ENCODE measurements around the gene MYADML2. TPM values are rescaled to one million over a fixed set of nuclear protein-coding genes. Genes with fewer than 3 reads are reported as not detected.

MYADML2 gene
- total and polyA plus RNA-seq, 7 experiments from 2014 or later, result not detected

DNA sequence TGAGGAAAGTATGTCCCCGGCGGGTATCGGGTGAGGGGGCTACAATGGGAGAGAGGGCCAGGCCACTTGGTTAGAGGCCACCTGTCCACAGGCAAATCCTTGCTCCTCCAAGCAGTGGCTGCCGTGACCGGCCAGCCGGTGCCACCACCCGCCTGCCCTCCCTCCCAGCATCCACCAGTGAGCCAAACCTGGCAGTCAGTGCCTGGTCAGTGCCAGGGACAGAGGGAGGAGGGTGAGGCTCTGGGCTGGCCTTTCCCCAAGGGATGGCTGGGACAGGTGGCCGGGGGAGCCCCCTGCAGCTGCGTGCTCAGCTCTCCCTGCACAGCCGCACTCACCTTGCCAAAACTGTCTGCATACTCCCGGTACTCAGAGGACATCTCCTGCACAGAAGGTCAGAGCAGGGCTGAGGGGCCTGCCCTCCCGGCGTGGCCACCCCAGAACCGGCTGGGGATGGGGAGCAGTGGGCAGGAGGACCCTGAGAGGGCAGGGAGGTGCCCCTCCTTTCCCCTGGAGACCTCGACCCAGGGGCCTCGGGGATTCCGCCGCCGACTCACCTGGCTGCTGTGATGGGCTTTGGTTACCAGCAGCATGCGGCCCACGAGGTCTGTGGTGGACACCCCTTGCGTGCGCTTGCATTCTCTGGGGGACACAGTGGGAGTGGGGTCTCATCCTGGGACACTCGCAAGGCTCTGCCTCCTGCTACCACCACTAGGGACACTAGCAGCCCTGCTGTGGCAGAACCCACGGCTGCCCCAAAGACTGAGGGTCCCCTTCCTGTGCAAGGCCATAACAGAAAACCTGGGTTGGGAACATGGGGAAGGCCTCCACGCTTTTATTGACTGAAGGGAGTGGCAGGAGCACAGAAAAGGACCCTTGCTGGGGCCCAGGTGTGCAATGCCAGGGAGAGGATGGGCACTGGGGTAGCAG lies 39.6 kb downstream of the MYADML2 start:
- H3K9me3 ChIP-seq (ENCODE audit: control insufficient read depth in 2 of 3, low read length in 3 of 3), result no peaks in the 10 kb centered on the region
- H3K4me1 ChIP-seq (ENCODE audit: control insufficient read depth in 2 of 2, insufficient read depth in 2 of 2, low read length in 2 of 2), result peaks cover 7 to 8% of the 10 kb centered on the region in 2 donors
- ChIA-PET POLR2A (no interaction called here), CTCF (no interaction called here)
- H3K36me3 ChIP-seq (ENCODE audit: control insufficient read depth in 2 of 3, insufficient read depth in 3 of 3, low read length in 3 of 3), result peaks cover 0 to 54% (median 0%) of the 10 kb centered on the region in 3 experiments
- ATAC-seq, result no peak
- H3K4me3 ChIP-seq (ENCODE audit: low read length), result no peak overlapping the region
- H3K27me3 ChIP-seq (ENCODE audit: control insufficient read depth in 2 of 2, insufficient read depth in 2 of 2, low read length in 2 of 2), result no peaks in the 10 kb centered on the region
- Mint-ChIP-seq H3K36me3 (no peaks in the 10 kb centered on the region), H3K4me3 (no peak overlapping the region), H3K4me1 (peaks cover 0 to 19% (median 0%) of the 10 kb centered on the region in 7 donors), H3K27me3 (no peaks in the 10 kb centered on the region), H3K9me3 (no peaks in the 10 kb centered on the region), H3K27ac (no peak overlapping the region)
- H3K27ac ChIP-seq (ENCODE audit: low read depth, low read length), result no peak overlapping the region
- intact Hi-C loops (cut with micrococcal nuclease), result no loop called here
- no peak for DNase-seq

DNA sequence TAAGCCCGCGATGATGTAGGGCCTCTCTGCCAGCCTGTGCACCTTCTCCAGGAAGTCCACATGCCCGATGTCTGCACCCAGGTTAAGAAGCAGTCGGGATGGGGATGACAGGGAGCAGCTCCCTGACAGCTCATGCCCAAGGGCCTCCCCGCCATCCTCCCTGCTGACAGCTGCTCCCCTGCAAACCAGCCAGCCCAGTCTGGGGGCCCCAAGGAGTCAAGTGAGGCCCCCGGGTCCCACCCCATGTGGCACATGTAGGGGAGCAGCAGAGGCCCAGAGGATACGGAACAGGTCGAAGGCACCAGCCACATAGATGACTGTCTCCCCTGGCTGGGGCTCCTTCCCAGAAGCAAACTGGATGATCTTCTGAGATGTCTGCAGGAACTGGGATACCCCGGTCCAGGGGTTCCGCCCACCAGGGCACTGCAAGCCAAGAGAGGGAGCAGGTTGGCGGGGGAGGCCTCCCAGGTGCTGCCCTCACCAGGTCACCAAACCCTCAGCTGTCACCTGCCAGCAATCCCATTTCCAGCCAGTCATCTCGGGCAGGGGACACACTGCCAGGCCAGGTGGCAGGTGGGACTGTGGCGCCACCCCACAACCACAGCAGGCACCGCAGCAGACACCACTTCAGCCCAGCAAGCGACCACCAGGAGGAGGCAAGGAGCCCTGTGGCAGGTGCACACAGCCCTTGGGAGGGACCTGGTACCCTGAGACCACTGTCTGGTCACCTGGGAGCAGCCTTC lies 40.4 kb downstream of the MYADML2 start:
- Mint-ChIP-seq H3K4me1 (peaks cover 0 to 12% (median 0%) of the 10 kb centered on the region in 7 donors), H3K27ac (no peak overlapping the region), H3K36me3 (no peaks in the 10 kb centered on the region), H3K4me3 (no peak overlapping the region), H3K9me3 (no peaks in the 10 kb centered on the region), H3K27me3 (no peaks in the 10 kb centered on the region)
- Histone ChIP-seq H3K27me3 (ENCODE audit: control insufficient read depth in 2 of 2, insufficient read depth in 2 of 2, low read length in 2 of 2) (peaks cover 0 to under 1% of the 10 kb centered on the region in 2 donors), H3K36me3 (ENCODE audit: control insufficient read depth in 2 of 3, insufficient read depth in 3 of 3, low read length in 3 of 3) (peaks cover 0 to 47% (median 0%) of the 10 kb centered on the region in 3 experiments), H3K4me3 (ENCODE audit: low read length) (no peak overlapping the region), H3K4me1 (ENCODE audit: control insufficient read depth in 2 of 2, insufficient read depth in 2 of 2, low read length in 2 of 2) (peaks cover 7 to 8% of the 10 kb centered on the region in 2 donors), H3K27ac (ENCODE audit: low read depth, low read length) (no peak overlapping the region), H3K9me3 (ENCODE audit: control insufficient read depth in 2 of 3, low read length in 3 of 3) (no peaks in the 10 kb centered on the region)
- intact Hi-C loops (cut with micrococcal nuclease), result no loop called here
- no peak for ATAC-seq
- ChIA-PET POLR2A (interaction anchor here (1.0 to 1.6 kb wide), 2 partner anchors 13 to 20 kb away, joined by 3 read pairs; no protein-coding TSS in a partner anchor), CTCF (no interaction called here)
- DNase-seq, result no peak

DNA sequence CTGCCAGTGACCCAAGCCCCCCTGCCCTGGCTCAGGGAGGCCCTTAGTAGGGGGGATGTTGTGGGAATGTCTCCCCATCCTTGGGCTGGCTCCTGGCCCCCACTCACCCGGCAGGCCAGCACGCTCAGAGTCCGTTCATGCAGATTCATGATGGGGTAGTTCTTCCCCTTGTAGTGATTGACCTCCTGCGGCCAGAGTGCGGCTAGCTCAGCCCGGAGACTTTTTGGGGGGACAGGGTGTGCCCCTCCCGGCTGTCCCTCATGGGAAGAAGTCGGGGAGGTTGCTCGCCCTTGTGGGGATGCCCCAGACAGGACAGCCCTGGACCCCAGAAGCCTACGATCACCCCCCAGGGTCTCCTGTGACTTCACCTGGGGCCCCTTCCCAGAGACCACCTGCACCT lies 41.0 kb downstream of the MYADML2 start:
- Histone ChIP-seq H3K36me3 (ENCODE audit: control insufficient read depth in 2 of 3, insufficient read depth in 3 of 3, low read length in 3 of 3) (peaks cover 0 to 47% (median 0%) of the 10 kb centered on the region in 3 experiments), H3K27ac (ENCODE audit: low read depth, low read length) (no peak overlapping the region), H3K4me3 (ENCODE audit: low read length) (no peak overlapping the region), H3K27me3 (ENCODE audit: control insufficient read depth in 2 of 2, insufficient read depth in 2 of 2, low read length in 2 of 2) (peaks cover 0 to 4% of the 10 kb centered on the region in 2 donors), H3K4me1 (ENCODE audit: control insufficient read depth in 2 of 2, insufficient read depth in 2 of 2, low read length in 2 of 2) (peaks cover 7 to 8% of the 10 kb centered on the region in 2 donors), H3K9me3 (ENCODE audit: control insufficient read depth in 2 of 3, low read length in 3 of 3) (no peaks in the 10 kb centered on the region)
- POLR2A ChIA-PET, result interaction anchor here (1.0 to 1.6 kb wide), 2 partner anchors 13 to 20 kb away, joined by 3 read pairs; no protein-coding TSS in a partner anchor
- ATAC-seq (no peak), DNase-seq (no peak)
- CTCF ChIA-PET, result no interaction called here
- Mint-ChIP-seq H3K4me3 (no peak overlapping the region), H3K9me3 (no peaks in the 10 kb centered on the region), H3K27ac (no peak overlapping the region), H3K27me3 (peaks cover 4 to 5% (median 5%) of the 10 kb centered on the region in 5 donors), H3K36me3 (peaks cover 0 to 4% (median 3%) of the 10 kb centered on the region in 5 donors), H3K4me1 (peaks cover 0 to 17% (median 4%) of the 10 kb centered on the region in 7 donors)
- intact Hi-C loops (cut with micrococcal nuclease), result no loop called here

DNA sequence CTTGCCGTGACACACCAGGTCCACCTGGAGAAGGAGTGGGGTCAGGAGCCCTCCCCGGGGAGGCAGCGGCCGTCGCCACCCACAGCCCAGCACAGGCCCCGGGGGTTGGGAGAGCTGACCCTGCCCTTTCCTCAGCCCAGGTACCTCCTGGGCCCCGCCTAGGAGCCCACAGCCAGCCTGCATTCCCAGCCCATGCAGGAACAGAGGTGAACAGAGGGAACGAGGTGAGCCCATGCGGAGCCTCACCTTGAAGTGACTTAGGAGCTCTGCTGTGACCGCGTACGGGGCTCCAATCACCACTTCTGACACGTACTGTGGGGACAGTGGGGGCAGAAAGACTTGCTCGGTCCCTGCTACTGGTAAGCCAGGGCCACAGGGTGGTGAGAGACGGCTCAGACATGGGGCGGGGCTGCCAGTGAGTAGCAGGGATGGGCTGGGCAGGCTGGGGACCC lies 41.6 kb downstream of the MYADML2 start:
- DNase-seq, result no peak
- peaks cover 8 to 10% (median 8%) of the 10 kb centered on the region in 5 donors for H3K27me3 Mint-ChIP-seq
- ChIA-PET POLR2A (interaction anchor here (1.0 to 1.6 kb wide), 2 partner anchors 14 to 21 kb away, joined by 3 read pairs; no protein-coding TSS in a partner anchor), CTCF (no interaction called here)
- Histone ChIP-seq H3K27ac (ENCODE audit: low read depth, low read length) (no peak overlapping the region), H3K36me3 (ENCODE audit: control insufficient read depth in 2 of 3, insufficient read depth in 3 of 3, low read length in 3 of 3) (peaks cover 0 to 49% (median 0%) of the 10 kb centered on the region in 3 experiments), H3K4me3 (ENCODE audit: low read length) (no peak overlapping the region), H3K27me3 (ENCODE audit: control insufficient read depth in 2 of 2, insufficient read depth in 2 of 2, low read length in 2 of 2) (peaks cover 0 to 4% of the 10 kb centered on the region in 2 donors), H3K9me3 (ENCODE audit: control insufficient read depth in 2 of 3, low read length in 3 of 3) (no peaks in the 10 kb centered on the region), H3K4me1 (ENCODE audit: control insufficient read depth in 2 of 2, insufficient read depth in 2 of 2, low read length in 2 of 2) (peaks cover 4 to 6% of the 10 kb centered on the region in 2 donors)
- H3K36me3 Mint-ChIP-seq, result peaks cover 0 to 7% (median 6%) of the 10 kb centered on the region in 5 donors
- peaks cover 0 to 20% (median 8%) of the 10 kb centered on the region in 7 donors for H3K4me1 Mint-ChIP-seq
- H3K4me3 Mint-ChIP-seq, result no peak overlapping the region
- intact Hi-C loops (cut with micrococcal nuclease), result no loop called here
- no peak overlapping the region for H3K27ac Mint-ChIP-seq
- ATAC-seq, result no peak
- no peaks in the 10 kb centered on the region for H3K9me3 Mint-ChIP-seq

DNA sequence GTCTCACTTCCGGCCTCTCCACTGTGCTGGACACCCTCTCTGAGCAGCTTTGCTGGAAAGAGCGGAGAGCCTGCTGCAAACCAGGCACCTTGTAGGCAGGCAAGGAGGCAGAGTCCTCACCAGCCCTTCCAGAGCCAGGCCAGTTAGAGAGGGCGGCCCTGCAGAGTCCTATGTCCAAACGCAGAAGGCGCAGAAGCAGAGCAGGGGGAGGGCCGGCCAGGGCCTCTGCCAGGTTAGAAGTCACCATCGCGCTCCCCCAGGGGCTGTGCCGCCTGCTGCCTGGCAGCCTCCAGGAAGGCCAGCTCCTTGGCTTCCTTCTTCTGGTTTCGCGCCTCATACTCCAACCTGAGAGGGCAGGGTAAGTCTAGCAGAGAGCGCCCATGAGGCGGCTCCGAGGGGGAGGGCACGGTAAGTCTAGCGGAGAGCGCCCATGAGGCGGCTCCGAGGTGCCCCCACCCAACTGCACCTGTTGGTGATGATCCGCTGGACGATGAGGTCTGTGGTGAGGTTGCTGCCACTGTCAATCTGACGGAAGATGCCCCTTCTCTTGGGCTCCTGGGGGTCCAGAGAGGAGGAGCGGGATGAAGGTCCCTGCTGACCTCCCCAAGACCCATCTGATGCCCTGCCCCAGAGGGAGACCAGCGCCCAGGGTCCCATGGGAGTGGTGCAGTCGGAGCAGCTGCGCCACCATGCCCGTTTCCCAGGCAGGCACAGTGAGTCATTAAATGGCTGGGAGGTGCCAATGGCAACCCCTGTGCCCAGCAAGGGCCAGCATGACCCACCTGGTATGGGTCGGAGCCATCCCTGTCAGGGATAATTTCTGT lies 42.2 kb downstream of the MYADML2 start:
- ATAC-seq (no peak), DNase-seq (no peak)
- Histone ChIP-seq H3K4me1 (ENCODE audit: control insufficient read depth in 2 of 2, insufficient read depth in 2 of 2, low read length in 2 of 2) (no peaks in the 10 kb centered on the region), H3K4me3 (ENCODE audit: low read length) (no peak overlapping the region), H3K9me3 (ENCODE audit: control insufficient read depth in 2 of 3, low read length in 3 of 3) (no peaks in the 10 kb centered on the region), H3K27ac (ENCODE audit: low read depth, low read length) (no peak overlapping the region), H3K36me3 (ENCODE audit: control insufficient read depth in 2 of 3, insufficient read depth in 3 of 3, low read length in 3 of 3) (peaks cover 0 to 55% (median 0%) of the 10 kb centered on the region in 3 experiments), H3K27me3 (ENCODE audit: control insufficient read depth in 2 of 2, insufficient read depth in 2 of 2, low read length in 2 of 2) (peaks cover 0 to 4% of the 10 kb centered on the region in 2 donors)
- Mint-ChIP-seq H3K4me1 (peaks cover 0 to 14% (median 8%) of the 10 kb centered on the region in 7 donors), H3K27ac (no peak overlapping the region), H3K9me3 (no peaks in the 10 kb centered on the region), H3K36me3 (peaks cover 5 to 13% (median 11%) of the 10 kb centered on the region in 5 donors), H3K27me3 (peaks cover 8 to 17% (median 8%) of the 10 kb centered on the region in 5 donors), H3K4me3 (no peak overlapping the region)
- ChIA-PET CTCF (no interaction called here), POLR2A (interaction anchor here (1.6 kb wide), 1 partner anchor 15 kb away, joined by 3 read pairs; no protein-coding TSS in a partner anchor)
- intact Hi-C loops (cut with micrococcal nuclease), result no loop called here
